ENCODE data around the gene PLEKHA7.

PLEKHA7 gene

DNA sequence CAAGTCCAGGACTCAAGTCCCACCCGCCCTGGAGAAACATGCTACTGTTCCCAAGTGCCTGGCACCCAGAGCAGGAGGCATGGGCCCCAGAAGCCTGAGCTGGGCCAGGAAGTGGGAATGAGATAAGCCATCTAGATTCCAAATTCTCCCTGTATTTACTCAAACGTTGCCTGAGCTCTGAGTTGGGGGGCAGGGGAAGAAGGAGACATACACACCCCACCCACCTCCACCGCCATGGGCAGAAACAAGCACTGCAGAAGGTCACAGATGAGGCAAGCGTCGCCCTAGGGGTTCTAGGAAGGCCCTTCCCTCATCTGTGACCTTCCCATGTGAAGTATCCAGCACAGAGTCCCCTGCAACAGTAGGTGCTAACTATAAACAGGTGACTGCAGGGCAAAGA is 54.0 kb downstream of the PLEKHA7 start:
- Histone ChIP-seq H3K36me3 (ENCODE audit: low read depth) (no peaks in the 10 kb centered on the region), H3K27me3 (ENCODE audit: insufficient read depth, poor library complexity, severe bottlenecking) (no peaks in the 10 kb centered on the region), H3K4me1 (ENCODE audit: insufficient read depth, poor library complexity, severe bottlenecking) (peaks cover 10% of the 10 kb centered on the region), H3K27ac (ENCODE audit: poor library complexity, severe bottlenecking) (no peak overlapping the region), H3K4me3 (ENCODE audit: severe bottlenecking) (no peak overlapping the region), H3K9me3 (ENCODE audit: severe bottlenecking) (no peaks in the 10 kb centered on the region)
- ATAC-seq (ENCODE audit: low read depth) (no peak), DNase-seq (ENCODE audit: low spot score) (no peak)
- TF ChIP-seq, protein P1, sequence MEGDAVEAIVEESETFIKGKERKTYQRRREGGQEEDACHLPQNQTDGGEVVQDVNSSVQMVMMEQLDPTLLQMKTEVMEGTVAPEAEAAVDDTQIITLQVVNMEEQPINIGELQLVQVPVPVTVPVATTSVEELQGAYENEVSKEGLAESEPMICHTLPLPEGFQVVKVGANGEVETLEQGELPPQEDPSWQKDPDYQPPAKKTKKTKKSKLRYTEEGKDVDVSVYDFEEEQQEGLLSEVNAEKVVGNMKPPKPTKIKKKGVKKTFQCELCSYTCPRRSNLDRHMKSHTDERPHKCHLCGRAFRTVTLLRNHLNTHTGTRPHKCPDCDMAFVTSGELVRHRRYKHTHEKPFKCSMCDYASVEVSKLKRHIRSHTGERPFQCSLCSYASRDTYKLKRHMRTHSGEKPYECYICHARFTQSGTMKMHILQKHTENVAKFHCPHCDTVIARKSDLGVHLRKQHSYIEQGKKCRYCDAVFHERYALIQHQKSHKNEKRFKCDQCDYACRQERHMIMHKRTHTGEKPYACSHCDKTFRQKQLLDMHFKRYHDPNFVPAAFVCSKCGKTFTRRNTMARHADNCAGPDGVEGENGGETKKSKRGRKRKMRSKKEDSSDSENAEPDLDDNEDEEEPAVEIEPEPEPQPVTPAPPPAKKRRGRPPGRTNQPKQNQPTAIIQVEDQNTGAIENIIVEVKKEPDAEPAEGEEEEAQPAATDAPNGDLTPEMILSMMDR (IDR thresholded peaks at IDR 0.05; ENCODE audit: poor library complexity, severe bottlenecking) = no peak

DNA sequence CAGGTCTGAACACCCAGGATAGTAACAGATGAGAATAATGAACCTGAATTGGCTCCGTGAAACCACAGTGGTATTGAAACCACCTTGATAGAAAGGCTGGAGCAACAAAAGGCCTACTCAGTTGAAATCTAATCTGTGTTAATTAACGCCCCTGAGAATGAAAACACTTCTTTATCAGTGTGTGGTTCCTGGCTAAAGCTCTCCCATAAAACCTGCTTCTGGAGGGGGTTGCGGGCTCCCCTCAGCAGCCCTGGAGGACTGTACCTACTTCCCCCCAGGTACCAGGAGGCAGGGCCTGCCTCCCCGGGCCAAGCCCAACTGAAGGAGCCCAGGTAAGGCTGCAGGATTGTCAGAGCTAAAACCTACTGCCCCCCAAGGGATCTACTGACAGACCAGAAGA is 54.6 kb downstream of the PLEKHA7 start:
- Histone ChIP-seq H3K4me1 (ENCODE audit: insufficient read depth, poor library complexity, severe bottlenecking) (peaks cover 10% of the 10 kb centered on the region), H3K27me3 (ENCODE audit: insufficient read depth, poor library complexity, severe bottlenecking) (no peaks in the 10 kb centered on the region), H3K36me3 (ENCODE audit: low read depth) (no peaks in the 10 kb centered on the region), H3K4me3 (ENCODE audit: severe bottlenecking) (no peak overlapping the region), H3K27ac (ENCODE audit: poor library complexity, severe bottlenecking) (no peak overlapping the region), H3K9me3 (ENCODE audit: severe bottlenecking) (no peaks in the 10 kb centered on the region)
- TF ChIP-seq, protein P1 (IDR thresholded peaks at IDR 0.05; ENCODE audit: poor library complexity, severe bottlenecking) = no peak
- ATAC-seq (ENCODE audit: low read depth) = no peak
- no peak for DNase-seq (ENCODE audit: low spot score)

DNA sequence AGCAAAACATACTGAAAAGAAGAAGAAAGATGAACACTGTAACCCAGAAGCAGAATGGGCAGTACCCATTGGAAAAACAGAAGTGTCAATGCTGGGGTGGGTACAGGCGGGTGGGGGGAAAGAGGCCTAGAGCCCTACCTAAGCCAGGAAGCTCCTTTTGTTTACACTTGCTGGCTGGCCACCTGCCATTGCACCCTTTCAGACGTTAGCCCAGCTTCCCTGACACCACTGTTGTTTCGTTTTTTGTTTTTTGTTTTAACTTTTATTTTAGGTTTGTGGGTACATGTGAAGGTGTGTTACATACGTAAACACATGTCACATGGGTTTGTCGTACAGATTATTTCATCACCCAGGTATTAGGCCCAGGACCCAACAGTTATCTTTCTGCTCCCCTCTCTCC is 55.4 kb downstream of the PLEKHA7 start:
- Histone ChIP-seq H3K4me1 (ENCODE audit: insufficient read depth, poor library complexity, severe bottlenecking) (peaks cover 10% of the 10 kb centered on the region), H3K4me3 (ENCODE audit: severe bottlenecking) (no peak overlapping the region), H3K27ac (ENCODE audit: poor library complexity, severe bottlenecking) (no peak overlapping the region), H3K9me3 (ENCODE audit: severe bottlenecking) (no peaks in the 10 kb centered on the region), H3K27me3 (ENCODE audit: insufficient read depth, poor library complexity, severe bottlenecking) (no peaks in the 10 kb centered on the region), H3K36me3 (ENCODE audit: low read depth) (no peaks in the 10 kb centered on the region)
- DNase-seq (ENCODE audit: low spot score) = no peak
- no peak for ATAC-seq (ENCODE audit: low read depth)
- TF ChIP-seq, protein P1 (IDR thresholded peaks at IDR 0.05; ENCODE audit: poor library complexity, severe bottlenecking) = no peak

DNA sequence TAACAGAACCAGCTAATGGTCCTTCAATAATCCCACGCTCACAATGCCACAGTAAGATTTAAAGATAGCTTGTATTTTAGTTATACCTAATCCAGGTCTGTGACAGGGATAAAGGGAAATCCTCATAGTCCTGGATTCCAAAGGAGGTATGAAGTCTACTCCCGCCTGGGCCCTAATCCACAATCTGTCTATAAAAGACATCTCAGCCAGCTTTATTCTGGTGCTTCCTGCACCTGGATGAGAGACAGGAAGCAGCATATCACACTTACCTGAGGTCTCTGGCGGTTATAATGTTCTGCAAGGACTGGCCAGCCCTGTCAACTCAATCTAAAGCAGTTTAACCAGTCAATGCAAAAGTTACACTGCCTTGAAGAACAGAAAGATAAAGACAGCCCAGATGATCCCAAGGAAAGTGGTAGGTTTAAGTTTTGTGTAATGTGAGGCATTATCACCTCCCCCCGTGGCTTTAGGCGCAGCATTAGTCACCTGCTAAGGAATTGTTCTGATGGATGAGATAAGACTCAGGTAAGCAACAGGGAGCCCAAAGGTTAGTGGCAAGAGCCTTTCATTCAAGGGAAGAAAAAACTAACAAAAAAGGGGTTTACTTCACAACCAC is 57.6 kb downstream of the PLEKHA7 start:
- no peaks in the 10 kb centered on the region for H3K9me3 ChIP-seq (ENCODE audit: severe bottlenecking)
- H3K27me3 ChIP-seq (ENCODE audit: insufficient read depth, poor library complexity, severe bottlenecking) = no peaks in the 10 kb centered on the region
- H3K4me1 ChIP-seq (ENCODE audit: insufficient read depth, poor library complexity, severe bottlenecking) = peaks cover 10% of the 10 kb centered on the region
- H3K27ac ChIP-seq (ENCODE audit: poor library complexity, severe bottlenecking) = peak overlapping the region; percentile 46
- DNase-seq (ENCODE audit: low spot score) (no peak), ATAC-seq (ENCODE audit: low read depth) (peak; percentile 98)
- TF ChIP-seq, protein P1 (IDR thresholded peaks at IDR 0.05; ENCODE audit: poor library complexity, severe bottlenecking) = no peak
- no peak overlapping the region for H3K4me3 ChIP-seq (ENCODE audit: severe bottlenecking)
- no peaks in the 10 kb centered on the region for H3K36me3 ChIP-seq (ENCODE audit: low read depth)

DNA sequence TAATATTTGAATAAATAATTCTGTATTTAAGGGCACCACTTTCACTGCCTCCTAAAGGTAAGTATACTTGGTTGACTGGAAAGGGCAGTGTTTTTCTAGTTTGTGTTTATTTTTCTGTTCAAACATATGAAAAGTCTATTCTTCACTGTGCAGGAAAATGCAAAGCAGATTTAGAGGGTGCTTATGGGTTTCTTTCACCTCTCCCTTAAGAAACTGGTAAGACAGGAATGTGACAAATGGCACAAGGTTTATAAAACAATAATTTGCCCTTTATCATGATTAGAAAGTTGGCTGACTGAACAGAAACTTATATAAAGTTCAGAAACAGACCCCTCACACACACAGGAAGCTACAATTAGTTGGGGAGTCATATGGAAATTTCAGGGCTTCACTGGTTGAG is 60.6 kb downstream of the PLEKHA7 start:
- DNase-seq (ENCODE audit: low spot score) = no peak
- TF ChIP-seq, protein P1 (IDR thresholded peaks at IDR 0.05; ENCODE audit: poor library complexity, severe bottlenecking) = no peak
- Histone ChIP-seq H3K27me3 (ENCODE audit: insufficient read depth, poor library complexity, severe bottlenecking) (no peaks in the 10 kb centered on the region), H3K27ac (ENCODE audit: poor library complexity, severe bottlenecking) (no peak overlapping the region), H3K4me1 (ENCODE audit: insufficient read depth, poor library complexity, severe bottlenecking) (peaks cover 10% of the 10 kb centered on the region), H3K36me3 (ENCODE audit: low read depth) (no peaks in the 10 kb centered on the region), H3K9me3 (ENCODE audit: severe bottlenecking) (no peaks in the 10 kb centered on the region), H3K4me3 (ENCODE audit: severe bottlenecking) (no peak overlapping the region)
- ATAC-seq (ENCODE audit: low read depth) = no peak
